Activated CD4-positive, alpha-beta T cell treated with anti-CD3 and anti-CD28 coated beads for 36 hours (primary cell): Measurements from ENCODE around the gene MRGPRE. TPM values are rescaled to one million over a fixed set of nuclear protein-coding genes. Genes with fewer than 3 reads are reported as not detected.

Experiments used
- ATAC-seq: fragments of 200-7000 bp; cut with Tn5 transposase; one replicate; pipeline ENCODE4 v1.10.0; 2021; ENCODE audit warnings: mild to moderate bottlenecking, moderate library complexity
- CTCF ChIA-PET: fragments of 350-600 bp; sonication (Branson Sonifier 250); formaldehyde crosslinking; loops from one replicate; lab custom pipeline; 2021; ENCODE audit warnings: antibody characterized with exemption; lab: Charles Lee
- POLR2A ChIA-PET: fragments of 350-600 bp; sonication (Branson Sonifier 250); formaldehyde crosslinking; loops from one replicate; lab custom pipeline; 2021; ENCODE audit warnings: antibody characterized with exemption, inconsistent platforms; lab: Charles Lee
- DNase-seq: peaks from one replicate; pipeline ENCODE4 v3.0.0-alpha.2; 2020
- H3K27ac Mint-ChIP-seq: one replicate; pipeline ENCODE4 v1.8.0; 2021; ENCODE audit warnings: mixed read lengths
- H3K27me3 Mint-ChIP-seq: one replicate; pipeline ENCODE4 v1.8.0; 2021; ENCODE audit warnings: mixed read lengths
- H3K36me3 Mint-ChIP-seq: one replicate; pipeline ENCODE4 v1.8.0; 2021; ENCODE audit warnings: low read depth, mixed read lengths
- H3K4me1 Mint-ChIP-seq: one replicate; pipeline ENCODE4 v1.8.0; 2021; ENCODE audit warnings: mixed read lengths
- H3K4me3 Mint-ChIP-seq: one replicate; pipeline ENCODE4 v1.8.0; 2021; ENCODE audit warnings: mild to moderate bottlenecking, moderate library complexity, mixed read lengths
- H3K9me3 Mint-ChIP-seq: one replicate; pipeline ENCODE4 v1.8.0; 2021; ENCODE audit warnings: low read depth, mixed read lengths
- intact Hi-C, 2 experiments: fragments of 100-400 bp; cut with DNase I in 1 of 2; cut with micrococcal nuclease in 1 of 2; formaldehyde crosslinking; loops; one replicate each; pipeline versions ENCODE4 v1.14.2 to v1.15.1; 2022 to 2024; cut with DNase I, micrococcal nuclease
- total RNA-seq, 2 experiments: library from RNA; stranded (reverse); gene quantifications; one replicate each; pipeline ENCODE4 v1.2.3, GENCODE V29; 2021

The MRGPRE gene
- total RNA-seq, 2 experiments from 2014 or later = not detected

DNA sequence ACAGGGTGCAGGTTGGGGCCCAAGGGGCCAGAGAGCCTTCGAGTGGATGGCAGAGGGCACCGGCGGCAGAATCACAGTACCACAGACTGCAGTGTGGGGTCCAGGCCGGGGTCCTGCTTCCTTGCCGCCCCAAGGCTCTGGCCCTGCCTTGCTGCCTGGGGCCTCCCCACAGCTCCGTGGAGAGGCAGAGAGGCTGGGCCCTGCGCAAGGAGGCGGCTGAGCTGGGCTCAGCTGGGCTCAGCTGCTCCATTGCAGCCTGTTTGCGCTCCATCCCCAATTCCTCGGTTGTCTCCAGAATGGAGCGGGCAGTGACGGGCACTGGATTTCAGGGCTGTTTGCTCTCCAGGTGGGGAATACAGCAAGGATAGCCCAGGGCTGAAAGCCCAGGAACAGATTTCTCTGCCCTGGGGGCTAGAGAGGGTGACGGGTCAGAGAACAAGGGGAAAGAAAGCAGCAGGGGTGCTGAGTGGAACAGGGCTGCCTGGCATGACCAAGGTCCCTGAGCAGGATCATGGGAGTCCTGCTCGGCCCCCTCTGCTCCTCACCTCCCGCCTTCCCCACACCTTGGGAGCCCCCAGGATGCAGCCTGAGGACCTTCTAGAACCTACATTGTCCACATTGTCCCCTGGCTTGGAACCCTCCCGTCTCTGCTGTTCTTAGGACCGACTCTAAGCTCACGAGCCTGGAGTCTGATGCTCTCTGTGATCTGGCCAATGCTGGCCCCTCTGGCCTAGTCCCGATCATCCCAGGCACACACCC is 32.5 kb downstream of the MRGPRE start:
- intact Hi-C loops = no loop called here
- no peak overlapping the region for H3K27ac Mint-ChIP-seq
- no peaks in the 10 kb centered on the region for H3K4me1 Mint-ChIP-seq
- no peaks in the 10 kb centered on the region for H3K9me3 Mint-ChIP-seq
- no peaks in the 10 kb centered on the region for H3K36me3 Mint-ChIP-seq
- ChIA-PET CTCF (no interaction called here), POLR2A (interaction anchor here (0.7 kb wide), 1 partner anchor 21 kb away, joined by 3 read pairs; no protein-coding TSS in a partner anchor)
- DNase-seq (no peak), ATAC-seq (no peak)
- no peak overlapping the region for H3K4me3 Mint-ChIP-seq
- H3K27me3 Mint-ChIP-seq = peaks cover 10% of the 10 kb centered on the region

DNA sequence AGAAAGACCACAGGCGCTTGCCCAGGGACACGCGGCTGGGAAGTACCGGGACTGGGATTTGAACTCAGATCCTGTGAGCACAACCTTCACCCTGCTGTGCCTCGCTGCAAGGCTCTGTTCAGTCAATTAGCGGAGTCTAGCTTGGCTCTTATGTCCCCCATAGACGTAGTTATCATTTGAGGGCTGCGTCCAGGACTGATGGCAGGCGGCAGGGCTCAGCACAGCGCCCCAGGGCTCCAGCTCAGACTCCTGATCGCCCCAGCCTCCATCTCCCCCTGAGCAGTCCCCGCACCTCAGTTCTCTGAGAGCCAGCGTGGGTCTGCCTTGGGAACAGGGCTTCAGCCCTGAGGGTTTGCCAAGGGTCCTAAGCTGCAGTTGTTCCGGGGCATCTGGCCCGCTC is 33.4 kb downstream of the MRGPRE start:
- ChIA-PET POLR2A (no interaction called here), CTCF (no interaction called here)
- no peaks in the 10 kb centered on the region for H3K4me1 Mint-ChIP-seq
- intact Hi-C loops = no loop called here
- peaks cover 10% of the 10 kb centered on the region for H3K27me3 Mint-ChIP-seq
- ATAC-seq (no peak), DNase-seq (no peak)
- no peaks in the 10 kb centered on the region for H3K9me3 Mint-ChIP-seq
- H3K36me3 Mint-ChIP-seq = no peaks in the 10 kb centered on the region
- no peak overlapping the region for H3K27ac Mint-ChIP-seq
- no peak overlapping the region for H3K4me3 Mint-ChIP-seq

DNA sequence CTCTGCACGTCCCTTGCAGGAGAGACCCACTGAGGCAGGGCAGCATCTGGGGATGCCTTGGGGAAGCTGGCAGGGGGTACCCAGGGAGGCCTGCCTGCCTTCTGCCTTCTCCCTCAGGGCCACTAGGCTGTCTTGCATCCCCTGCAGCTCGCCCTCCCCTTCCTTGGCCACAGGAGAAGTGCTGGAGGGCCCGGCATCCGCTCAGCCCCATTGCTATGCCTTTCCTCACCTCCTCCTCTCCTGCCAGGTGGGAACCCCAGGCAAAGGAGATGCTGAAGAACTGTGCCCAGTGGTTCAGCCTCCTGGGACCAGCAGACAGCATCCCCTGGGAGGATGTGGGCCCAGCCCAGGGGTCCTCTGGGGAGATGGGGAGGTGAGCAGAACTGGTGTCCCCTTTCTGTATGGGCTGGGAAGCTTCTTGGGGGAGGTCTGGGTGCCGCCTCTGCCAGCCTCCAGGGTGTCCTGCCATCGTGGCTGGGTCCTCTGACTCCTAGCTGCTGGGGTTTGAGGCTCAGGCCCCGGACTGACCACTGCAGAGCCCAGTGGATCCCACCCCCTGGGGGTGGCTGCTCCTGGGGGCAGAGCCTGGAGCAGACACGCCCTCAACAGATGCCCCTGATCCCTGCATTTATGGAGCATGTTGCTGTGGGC is 34.2 kb downstream of the MRGPRE start:
- H3K9me3 Mint-ChIP-seq = no peaks in the 10 kb centered on the region
- no peak overlapping the region for H3K27ac Mint-ChIP-seq
- DNase-seq (no peak), ATAC-seq (no peak)
- no peaks in the 10 kb centered on the region for H3K4me1 Mint-ChIP-seq
- CTCF ChIA-PET = interaction anchor here (0.5 kb wide), 1 partner anchor 218 kb away, joined by 3 read pairs; no protein-coding TSS in a partner anchor
- intact Hi-C loops = no loop called here
- H3K4me3 Mint-ChIP-seq = no peak overlapping the region
- peaks cover 10% of the 10 kb centered on the region for H3K27me3 Mint-ChIP-seq
- POLR2A ChIA-PET = interaction anchor here (0.6 kb wide), 1 partner anchor 11 kb away, joined by 4 read pairs; no protein-coding TSS in a partner anchor
- H3K36me3 Mint-ChIP-seq = no peaks in the 10 kb centered on the region

DNA sequence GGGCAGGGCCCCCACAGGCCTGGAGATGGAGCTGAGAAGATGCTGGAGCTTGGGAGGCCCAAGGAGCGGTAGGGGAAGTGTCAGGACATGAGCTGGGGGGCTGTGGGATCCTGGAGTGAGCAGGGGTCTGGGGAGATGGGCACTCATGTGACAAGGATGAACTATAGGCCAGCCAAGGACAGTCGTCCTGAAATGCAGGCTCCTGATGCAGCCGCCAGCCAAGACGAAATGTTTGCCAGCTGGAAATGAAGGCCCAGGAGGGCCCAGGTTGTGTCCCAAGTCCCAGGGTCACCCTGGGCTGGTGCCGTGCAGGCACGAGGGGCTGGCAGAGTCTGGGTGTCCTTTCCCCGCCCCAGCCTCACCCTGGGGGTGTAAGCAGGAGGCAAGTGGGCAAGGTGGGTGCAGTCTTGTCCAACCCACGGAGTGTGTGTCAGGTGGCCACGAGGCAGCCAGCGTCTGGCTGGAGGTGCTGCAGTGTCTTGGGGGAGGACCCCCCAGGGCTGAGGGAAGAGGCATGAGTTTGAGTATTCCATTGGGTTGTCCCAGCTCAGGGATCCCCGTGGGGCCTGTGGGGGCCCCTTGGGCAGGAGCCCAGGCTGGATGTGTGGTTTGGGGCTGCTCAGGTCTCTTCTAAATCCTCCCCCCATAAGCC is 35.0 kb downstream of the MRGPRE start:
- H3K9me3 Mint-ChIP-seq = no peaks in the 10 kb centered on the region

DNA sequence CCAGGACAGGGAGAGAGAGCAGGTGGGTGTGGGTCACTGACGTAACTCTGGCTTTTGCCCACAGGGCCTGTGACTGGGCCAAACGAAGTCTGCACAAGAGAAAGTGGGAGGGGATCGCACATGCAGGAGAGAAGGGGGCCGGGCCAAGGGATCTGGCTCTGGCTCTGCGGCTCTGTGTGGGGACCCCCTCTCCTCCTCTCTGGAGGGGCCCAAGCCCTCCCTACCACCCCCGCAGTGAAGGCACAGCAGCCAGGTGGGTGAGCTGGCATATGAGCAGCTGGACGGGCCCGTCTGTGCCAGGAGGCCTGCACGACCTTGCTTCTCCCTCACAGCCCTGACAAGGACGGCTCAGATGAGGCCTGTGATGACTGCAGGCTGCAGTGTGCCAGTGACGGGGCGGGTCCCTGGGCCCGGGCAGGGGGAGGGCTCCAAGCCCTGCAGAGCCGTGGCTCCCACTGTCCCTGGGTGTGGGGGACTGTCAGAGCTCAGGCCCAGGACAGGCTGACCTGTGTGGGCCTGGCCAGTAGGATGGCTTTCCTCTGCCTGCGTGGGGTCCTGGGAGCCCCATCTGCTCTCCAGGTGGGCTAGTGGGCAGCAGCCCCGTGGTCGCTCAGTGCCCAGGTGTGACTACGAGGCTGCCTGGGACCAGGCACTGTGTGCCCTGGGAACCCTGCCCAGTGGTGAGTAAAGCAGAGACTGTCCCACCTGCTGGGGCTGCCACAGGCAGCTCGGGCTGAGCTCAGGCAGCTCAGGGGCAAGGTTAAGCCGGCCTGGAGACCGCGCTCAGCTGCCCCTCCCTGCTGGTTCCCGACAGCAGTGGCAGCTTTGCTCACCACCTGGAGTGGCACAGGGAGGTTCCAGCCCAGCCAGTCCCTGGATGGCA is 35.8 kb downstream of the MRGPRE start:
- ATAC-seq = no peak

More for the DNA sequence above, 35.0 kb downstream of the MRGPRE start:
- ChIA-PET CTCF (interaction anchor here (0.5 kb wide), 1 partner anchor 219 kb away, joined by 3 read pairs; no protein-coding TSS in a partner anchor), POLR2A (no interaction called here)
- H3K4me3 Mint-ChIP-seq = no peak overlapping the region
- H3K27me3 Mint-ChIP-seq = peaks cover 6% of the 10 kb centered on the region
- no peak for DNase-seq
- intact Hi-C loops = no loop called here
- no peaks in the 10 kb centered on the region for H3K36me3 Mint-ChIP-seq
- no peaks in the 10 kb centered on the region for H3K4me1 Mint-ChIP-seq
- no peak overlapping the region for H3K27ac Mint-ChIP-seq
- ATAC-seq = no peak

DNA sequence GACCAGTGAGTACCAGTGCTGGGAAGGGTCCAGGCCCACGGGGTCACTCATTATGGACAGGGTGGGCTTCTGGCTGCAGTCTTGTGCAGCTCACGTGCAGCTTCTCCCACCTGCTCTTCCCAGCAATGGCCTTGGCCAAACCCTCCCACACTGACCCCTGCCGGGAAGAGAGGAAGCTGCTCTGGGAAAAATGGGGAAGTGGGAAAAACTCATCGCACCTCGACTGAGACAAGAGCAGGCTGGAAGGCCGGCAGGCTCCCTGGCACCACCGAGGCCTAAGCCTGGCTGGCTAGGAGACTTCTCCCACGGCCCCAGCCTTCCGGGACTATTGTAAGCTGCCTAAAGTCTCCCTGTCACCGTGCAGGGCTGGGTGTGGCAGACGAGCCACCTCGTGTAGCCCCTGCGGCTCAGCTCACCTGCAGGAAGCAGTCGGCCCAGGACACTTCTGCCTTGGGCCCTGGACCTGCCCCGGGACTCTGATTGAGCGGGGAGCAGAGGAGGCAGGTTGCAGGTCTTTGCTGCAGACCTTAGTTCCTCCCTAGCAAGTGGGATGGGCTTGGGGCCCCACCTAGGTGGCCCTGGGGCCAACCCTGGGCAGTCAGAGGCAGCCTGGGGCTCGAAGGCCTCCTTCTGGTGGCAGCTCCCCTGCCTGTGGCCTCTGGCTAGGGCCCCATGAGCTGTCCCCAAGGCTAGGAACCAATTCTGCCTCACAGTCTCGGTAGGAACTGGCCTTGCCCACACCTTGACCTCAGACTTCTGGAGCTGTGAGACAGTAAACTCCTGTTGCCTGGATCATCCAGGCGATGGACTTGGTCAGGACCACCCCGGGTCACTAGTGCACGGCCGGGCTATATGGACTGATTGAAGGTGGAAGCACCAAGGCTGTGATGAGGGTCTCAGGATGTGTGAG is 36.7 kb downstream of the MRGPRE start:
- Mint-ChIP-seq H3K36me3 (no peaks in the 10 kb centered on the region), H3K27me3 (peaks cover 4% of the 10 kb centered on the region), H3K4me1 (no peaks in the 10 kb centered on the region), H3K9me3 (no peaks in the 10 kb centered on the region), H3K4me3 (no peak overlapping the region), H3K27ac (no peak overlapping the region)
- intact Hi-C loops = no loop called here
- no peak for ATAC-seq
- no peak for DNase-seq
- CTCF ChIA-PET = no interaction called here
- POLR2A ChIA-PET = interaction anchor here (0.7 kb wide), 1 partner anchor 33 kb away, joined by 3 read pairs; no protein-coding TSS in a partner anchor

More for the DNA sequence above, 35.8 kb downstream of the MRGPRE start:
- no peaks in the 10 kb centered on the region for H3K36me3 Mint-ChIP-seq
- peaks cover 4% of the 10 kb centered on the region for H3K27me3 Mint-ChIP-seq
- CTCF ChIA-PET = no interaction called here
- no peak overlapping the region for H3K4me3 Mint-ChIP-seq
- intact Hi-C loops = no loop called here
- no peak for DNase-seq
- no peak overlapping the region for H3K27ac Mint-ChIP-seq
- POLR2A ChIA-PET = no interaction called here
- H3K9me3 Mint-ChIP-seq = no peaks in the 10 kb centered on the region
- no peaks in the 10 kb centered on the region for H3K4me1 Mint-ChIP-seq

DNA sequence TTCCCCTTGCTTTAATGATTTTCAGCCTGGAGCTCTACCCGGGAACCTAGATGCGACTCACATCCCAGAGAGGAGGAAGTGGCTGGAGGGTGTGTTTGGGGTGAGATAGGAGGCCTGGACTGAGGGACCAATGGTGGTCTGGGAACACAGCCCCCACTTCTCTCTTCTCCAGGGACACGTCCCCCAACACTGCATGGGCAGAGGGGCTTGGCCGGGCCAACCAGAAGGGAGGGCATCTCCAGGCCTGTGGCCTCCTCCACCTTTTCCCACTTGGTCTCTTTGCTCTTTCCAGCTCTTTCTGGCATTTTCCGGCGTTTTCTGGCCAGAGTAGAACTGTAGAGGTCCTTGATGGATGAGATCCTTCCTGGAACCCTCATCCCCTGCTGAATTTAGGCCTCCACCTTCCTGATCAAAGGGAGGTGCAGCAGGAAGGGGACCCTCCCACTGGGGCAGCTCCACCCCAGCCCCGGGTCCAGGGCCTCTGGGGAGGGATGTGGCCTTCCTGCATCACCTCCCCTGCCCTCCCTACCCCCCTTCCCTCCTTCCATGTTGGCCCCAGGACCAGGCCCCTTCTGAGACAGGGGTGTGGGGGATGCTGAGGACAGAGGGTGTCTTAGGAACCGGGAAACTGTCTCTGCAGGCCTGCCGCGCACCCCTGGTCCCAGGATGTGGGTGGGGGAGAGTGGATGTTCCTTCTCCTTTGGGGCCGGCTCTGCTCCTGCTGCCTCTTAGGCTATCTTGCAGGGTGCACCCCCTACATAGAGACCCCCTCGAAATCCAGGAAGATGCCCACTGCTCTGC is 38.0 kb downstream of the MRGPRE start:
- POLR2A ChIA-PET = no interaction called here
- Mint-ChIP-seq H3K27ac (no peak overlapping the region), H3K9me3 (no peaks in the 10 kb centered on the region), H3K36me3 (no peaks in the 10 kb centered on the region), H3K27me3 (peaks cover 3% of the 10 kb centered on the region), H3K4me1 (no peaks in the 10 kb centered on the region), H3K4me3 (no peak overlapping the region)
- no peak for DNase-seq
- intact Hi-C loops = no loop called here
- CTCF ChIA-PET = no interaction called here
- no peak for ATAC-seq

DNA sequence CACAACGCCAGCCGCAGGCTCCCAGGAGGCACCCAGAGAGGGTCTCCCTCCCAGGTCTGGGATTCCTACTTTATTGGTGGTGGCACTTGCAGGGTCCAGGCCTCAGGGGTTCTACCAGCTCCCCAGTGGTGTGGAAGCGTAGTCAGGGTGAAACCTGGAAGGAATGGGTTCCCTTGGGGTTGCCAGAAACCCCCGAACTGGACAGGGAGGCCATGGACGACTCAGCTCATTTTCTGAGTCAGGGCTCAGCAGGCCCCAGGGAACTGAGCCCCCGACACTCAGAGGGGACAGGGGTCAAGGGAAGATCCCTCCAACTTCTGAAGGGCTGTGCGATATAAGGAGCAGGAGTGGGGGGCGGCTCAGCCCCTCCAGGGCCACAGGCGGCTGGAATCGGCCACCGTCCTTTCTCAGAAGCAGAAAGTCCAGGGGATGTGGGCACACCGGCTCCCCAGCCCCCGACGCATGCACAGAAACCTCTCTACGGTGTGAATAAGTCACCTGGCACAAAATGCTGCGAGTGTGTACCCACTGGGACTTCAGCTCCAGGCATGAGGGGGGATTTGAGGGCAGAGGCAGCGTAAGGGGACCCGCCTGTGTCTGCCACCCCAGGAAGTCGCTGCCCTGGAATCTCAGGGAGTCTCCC is 38.7 kb downstream of the MRGPRE start:
- H3K9me3 Mint-ChIP-seq = no peaks in the 10 kb centered on the region
- ATAC-seq (no peak), DNase-seq (no peak)
- peaks cover 2% of the 10 kb centered on the region for H3K27me3 Mint-ChIP-seq
- ChIA-PET CTCF (no interaction called here), POLR2A (no interaction called here)
- H3K4me1 Mint-ChIP-seq = no peaks in the 10 kb centered on the region
- intact Hi-C loops = no loop called here
- H3K27ac Mint-ChIP-seq = no peak overlapping the region
- no peak overlapping the region for H3K4me3 Mint-ChIP-seq
- no peaks in the 10 kb centered on the region for H3K36me3 Mint-ChIP-seq

DNA sequence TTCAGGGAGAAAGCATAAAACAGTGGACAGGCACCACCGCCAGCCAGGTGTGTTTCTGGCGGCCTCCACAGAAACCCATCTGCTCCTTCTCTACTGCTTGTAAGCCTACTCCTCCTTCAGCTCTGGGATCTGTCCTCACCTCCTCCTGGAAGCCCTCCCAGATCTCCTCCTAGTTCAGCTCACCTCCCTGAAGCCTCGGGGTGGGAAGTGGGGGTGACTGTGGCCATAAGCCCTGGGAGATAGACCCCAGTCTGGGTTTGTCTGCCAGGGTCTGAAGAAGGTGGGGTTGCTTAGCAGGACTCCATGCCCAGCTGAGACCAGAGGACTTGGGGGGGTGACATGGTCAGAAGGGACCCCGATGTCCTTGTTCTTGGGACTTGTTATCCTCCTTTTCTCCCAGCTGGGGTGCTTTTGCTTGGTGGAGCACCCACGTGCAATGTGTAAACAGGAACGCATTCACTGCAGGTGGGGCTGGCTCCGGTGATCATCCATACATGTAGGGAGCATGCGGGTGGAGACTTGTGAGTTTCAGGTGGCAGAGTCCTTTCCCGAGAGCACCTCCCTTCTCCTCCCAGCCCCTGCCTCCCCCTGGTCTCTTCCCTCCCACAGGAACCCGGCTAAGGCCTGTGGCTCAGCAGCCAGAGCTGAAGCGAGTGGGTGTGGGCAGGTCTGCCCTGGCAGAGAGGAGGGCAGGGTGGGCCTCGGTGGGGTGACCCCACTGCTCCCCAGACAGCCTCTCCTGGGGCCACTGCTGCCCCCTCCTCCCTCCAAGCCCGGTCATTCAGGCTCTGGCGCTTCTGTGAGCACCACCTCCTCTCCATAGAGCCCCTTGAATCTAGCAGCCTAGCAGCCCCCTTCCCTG is 39.5 kb downstream of the MRGPRE start:
- Mint-ChIP-seq H3K27ac (no peak overlapping the region), H3K27me3 (no peaks in the 10 kb centered on the region), H3K4me3 (no peak overlapping the region), H3K4me1 (no peaks in the 10 kb centered on the region), H3K9me3 (no peaks in the 10 kb centered on the region), H3K36me3 (no peaks in the 10 kb centered on the region)
- ChIA-PET POLR2A (interaction anchor here (0.6 kb wide), 1 partner anchor 81 kb away, joined by 4 read pairs; no protein-coding TSS in a partner anchor), CTCF (interaction anchor here (1.2 kb wide), 1 partner anchor 23 kb away, joined by 3 read pairs; no protein-coding TSS in a partner anchor)
- ATAC-seq (no peak), DNase-seq (no peak)
- intact Hi-C loops = no loop called here
